GM19351 (cell line): Measurements from ENCODE around the gene PHPT1.
"Not testable (repeated sequence)": the region's sequence is repeated elsewhere in the genome, so short reads cannot be mapped to it uniquely, and the experiment has no call there.

Experiments used
- ATAC-seq: cut with Tn5 transposase; IDR thresholded peaks from one replicate; pipeline ENCODE4 v1.9.1; 2021; ENCODE audit warnings: mild to moderate bottlenecking, moderate library complexity; ENCODE audit not compliant: unreplicated experiment

PHPT1 gene

DNA sequence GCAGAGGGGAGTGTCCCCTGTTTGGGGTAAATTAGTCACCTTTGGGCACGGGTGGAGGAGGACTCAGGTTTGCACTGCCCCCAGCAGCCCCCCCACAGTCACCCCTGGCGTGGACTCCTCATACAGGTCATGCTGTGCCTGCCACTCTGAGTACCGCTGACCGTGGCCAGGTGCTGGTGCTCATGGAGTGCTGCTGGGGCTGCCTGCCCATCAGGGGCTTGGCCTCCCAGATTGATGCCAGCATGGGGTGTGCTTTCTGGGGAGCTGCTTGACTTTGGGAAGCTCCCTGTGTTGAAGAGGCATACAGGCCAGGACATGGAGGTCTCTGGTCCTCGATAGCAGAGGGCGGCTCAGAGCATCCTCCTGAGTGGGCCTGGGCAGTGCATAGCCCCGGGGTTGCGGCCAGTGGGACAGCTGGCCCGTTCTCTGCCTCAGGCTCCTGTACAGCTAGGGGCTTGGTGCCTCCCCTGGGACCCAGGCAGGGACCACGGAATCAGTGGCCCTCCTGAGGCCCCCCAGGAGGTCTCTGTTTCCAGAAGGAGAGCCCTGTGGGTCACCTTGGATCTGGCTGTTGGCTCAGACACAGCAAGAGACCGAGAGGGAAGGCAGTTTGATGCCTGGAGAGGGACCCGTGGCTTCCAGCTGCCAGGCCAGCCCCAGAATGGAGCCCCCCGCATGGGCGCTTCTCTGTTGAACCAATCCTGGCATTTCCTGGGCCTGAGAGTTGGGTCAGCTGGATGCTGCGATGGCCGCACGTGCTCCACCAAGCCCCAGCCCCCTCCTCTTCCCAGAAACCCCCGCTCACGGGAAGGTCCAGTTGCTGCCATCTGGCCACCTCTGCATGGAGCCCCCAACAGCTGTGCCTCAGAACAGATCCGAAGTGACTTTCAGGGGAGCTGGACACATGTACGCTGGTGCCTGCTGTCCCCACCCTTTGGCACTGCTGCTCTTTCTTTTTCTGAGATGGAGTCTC, 13.0 kb upstream of the PHPT1 start:
- ATAC-seq: no peak

DNA sequence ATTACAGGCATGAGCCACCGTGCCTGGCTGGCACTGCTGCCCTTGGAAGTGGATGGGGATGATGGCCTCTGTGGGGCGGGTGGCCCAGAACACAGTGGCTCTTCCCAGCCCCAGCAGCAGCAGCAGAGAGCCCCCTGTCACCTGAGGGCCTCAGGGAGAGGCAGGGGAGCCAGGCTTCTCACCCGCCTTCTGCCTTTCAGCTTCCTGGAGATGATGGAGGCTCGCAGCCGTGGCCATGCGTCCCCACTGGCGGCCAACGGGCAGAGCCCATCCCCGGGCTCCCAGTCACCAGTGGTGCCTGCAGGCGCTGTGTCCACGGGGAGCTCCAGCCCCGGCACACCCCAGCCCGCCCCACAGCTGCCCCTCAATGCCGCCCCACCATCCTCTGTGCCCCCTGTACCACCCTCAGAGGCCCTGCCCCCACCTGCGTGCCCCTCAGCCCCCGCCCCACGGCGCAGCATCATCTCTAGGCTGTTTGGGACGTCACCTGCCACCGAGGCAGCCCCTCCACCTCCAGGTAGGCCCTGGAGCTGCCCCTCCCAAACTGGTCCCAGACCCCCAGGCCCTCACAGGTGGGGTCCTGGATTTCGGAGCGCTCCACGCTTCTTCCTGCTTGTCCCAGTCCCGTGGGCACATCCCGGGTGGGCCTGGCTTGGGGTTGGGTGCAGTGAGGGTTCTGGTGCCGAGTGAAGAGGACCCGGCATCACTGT, 11.9 kb upstream of the PHPT1 start:
- ATAC-seq: no peak

DNA sequence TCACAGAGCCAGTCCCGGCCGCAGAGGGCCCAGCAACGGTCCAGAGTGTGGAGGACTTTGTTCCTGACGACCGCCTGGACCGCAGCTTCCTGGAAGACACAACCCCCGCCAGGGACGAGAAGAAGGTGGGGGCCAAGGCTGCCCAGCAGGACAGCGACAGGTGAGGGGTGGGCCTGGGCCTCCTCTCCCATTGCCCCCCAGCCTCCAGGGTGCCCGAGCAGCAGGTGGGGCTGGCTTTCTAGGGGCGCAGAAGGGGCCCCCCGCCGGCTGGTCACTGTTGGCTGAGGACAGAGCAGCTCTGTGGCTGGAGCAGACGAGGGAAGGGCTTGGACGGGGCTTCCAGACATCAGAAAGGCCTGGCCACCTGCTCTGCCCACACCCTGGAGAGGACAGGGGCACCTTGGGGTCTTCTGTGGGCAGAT, 11.3 kb upstream of the PHPT1 start:
- not testable (repeated sequence) for ATAC-seq

DNA sequence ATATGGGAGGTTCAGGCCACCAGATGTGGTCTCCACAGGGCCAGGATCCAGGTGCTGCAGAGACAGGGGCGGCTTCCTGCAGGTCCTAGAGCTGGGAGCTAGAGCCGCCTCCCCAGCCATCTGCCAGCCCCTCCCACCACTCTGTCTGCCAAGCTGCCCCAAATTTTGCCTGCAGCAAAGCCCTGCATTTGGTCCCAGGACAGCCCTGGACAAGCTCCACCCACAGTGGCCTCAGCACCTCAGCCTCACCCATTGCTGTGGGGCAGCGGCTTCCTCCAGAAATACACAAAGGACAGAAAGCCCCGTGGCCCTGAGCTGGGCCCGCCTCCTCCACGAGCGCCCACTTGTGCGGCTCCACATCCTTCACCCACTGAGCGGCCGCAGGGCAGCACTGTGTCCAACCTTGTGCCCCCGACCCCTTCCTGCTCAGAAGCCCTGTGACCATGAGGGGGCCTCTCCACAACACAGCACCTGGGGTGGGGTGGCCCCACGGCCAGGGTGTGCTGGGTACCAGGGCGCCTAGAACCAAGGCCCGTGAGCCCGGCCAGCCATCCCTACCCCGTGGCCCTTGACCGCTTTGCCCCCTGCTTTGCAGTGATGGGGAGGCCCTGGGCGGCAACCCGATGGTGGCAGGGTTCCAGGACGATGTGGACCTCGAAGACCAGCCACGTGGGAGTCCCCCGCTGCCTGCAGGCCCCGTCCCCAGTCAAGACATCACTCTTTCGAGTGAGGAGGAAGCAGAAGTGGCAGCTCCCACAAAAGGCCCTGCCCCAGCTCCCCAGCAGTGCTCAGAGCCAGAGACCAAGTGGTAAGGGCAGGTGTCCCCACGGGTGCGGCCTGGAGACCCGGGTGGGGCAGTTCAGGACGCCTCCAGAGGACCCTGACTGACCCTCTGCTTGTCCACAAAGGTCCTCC, 10.6 kb upstream of the PHPT1 start:
- no peak for ATAC-seq

DNA sequence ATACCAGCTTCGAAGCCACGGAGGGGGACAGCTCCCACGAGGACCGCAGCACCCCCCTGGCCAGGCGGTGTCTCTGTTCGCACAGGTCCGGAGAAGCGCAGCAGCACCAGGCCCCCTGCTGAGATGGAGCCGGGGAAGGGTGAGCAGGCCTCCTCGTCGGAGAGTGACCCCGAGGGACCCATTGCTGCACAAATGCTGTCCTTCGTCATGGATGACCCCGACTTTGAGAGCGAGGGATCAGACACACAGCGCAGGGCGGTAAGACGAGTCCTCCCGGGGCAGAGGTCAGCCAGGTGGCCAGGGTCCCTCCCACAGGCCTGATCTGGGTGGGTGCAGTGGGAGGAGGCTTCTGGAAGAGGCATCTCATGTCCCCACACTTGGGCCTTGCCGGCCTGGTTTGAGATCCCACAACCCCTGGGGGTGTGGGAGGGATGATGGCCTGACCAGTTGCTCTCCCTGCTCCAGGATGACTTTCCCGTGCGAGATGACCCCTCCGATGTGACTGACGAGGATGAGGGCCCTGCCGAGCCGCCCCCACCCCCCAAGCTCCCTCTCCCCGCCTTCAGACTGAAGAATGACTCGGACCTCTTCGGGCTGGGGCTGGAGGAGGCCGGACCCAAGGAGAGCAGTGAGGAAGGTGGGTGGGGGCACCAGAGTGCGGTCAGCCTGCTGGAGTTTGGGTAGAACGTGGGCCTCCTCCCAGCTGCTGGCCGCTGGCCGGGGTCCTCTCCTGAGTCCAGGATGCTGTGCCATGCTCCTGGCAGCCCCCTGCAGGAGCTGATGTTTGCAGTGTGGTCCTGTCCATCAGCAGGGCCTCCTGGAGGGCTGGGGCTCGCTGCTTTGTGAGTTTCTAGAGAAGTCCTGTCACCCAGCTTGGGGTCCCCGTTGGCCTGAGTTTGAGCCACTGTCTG, 9.7 kb upstream of the PHPT1 start:
- no peak for ATAC-seq

DNA sequence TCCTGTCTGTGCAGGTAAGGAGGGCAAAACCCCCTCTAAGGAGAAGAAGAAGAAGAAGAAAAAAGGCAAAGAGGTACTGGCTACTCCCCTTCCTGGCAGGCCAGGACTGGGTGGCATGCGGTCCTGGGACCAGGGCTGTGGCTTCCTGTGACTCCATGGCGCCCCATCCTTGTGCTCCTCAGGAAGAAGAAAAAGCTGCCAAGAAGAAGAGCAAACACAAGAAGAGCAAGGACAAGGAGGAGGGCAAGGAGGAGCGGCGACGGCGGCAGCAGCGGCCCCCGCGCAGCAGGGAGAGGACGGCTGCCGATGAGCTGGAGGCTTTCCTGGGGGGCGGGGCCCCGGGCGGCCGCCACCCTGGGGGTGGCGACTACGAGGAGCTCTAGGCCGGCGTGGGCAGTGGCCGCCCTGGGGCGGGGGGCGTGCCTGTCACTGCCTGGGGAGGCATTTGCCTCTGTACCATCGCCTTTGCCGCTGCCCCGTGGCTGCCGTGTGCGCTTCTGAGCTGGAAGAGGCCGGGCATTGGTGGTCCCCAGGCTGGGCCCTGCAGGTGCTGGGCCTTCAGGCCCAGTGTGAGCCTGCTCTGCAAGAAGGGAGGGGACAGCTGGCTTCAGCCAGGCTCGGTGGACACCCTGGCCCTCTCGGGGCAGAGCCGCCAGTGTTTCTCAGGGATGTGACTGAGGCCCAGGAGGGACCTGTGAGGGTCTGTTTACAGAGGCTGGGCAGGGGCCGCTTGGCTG, 8.9 kb upstream of the PHPT1 start:
- ATAC-seq: no peak

DNA sequence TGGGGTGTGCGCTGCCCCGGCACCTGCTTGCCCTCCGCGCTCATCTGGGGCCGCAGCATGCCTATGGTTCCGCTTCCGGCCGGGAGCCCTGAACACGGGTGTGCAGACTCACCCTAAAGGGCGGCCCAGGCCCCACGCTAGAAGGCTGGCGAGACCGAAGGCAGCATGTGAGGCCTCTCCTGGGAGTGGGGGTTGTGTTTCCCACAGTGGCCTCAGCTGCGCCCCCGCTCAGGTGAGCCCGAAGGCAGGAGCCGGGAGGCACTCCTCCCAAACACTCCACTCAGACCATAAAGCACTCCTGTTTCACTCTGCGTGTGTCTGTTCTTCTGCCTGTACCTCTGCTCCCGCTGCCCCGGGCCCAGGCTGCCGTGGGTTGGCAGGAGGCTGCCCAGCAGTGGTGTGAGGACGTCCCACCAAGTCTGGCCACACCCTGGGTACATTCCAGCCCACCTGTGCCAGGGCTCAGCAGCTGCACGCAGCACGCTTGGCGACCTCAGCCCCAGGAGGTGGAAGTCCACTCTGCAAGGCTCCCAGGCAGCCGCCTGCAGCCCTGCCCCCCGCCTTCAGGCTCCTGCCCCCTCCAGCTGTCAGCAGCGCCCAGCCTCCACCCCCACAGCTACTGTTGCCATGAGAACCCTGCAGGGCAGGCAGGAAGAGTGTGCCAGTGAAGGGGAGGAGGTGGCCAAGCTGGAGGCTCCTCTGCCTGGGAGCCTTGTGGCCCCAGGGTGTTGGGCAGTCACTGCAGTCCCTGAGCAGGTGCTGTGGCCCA, 8.1 kb upstream of the PHPT1 start:
- ATAC-seq: no peak

DNA sequence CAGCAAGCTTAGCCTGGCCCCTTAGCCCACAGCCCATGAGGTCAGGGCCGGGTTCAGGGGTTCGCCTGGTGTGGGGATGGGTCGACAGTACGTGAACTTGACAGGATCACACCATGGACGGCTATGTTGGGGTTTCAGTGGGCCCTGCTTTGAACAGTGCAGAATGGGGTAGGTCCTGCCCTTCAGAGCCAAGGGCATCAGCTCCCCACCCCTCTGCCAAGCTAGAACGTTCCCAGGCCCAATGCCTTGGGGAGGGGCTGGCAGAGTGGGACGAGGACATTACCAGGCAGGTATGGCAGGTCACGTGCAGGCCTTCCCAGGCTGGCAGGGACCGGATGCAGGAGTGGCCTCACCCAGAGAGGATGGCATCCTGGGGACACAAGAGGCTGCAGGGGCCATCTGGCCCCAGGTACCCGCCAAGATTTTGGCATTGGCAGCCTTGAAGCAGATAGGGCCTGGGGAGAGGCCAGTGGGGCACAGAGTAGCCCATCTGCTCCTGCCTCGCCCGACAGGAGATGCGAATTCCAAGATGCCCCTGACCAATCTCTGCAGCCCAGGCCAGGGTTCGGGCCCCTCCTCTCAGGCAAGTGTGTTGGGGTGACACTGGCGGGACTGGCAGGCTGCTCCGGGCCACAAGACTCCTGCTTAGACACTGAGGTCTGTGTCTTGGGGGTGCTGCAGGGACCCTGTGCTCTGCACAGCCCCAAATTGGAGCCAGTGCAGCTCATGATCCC, 7.4 kb upstream of the PHPT1 start:
- ATAC-seq: not testable (repeated sequence)

DNA sequence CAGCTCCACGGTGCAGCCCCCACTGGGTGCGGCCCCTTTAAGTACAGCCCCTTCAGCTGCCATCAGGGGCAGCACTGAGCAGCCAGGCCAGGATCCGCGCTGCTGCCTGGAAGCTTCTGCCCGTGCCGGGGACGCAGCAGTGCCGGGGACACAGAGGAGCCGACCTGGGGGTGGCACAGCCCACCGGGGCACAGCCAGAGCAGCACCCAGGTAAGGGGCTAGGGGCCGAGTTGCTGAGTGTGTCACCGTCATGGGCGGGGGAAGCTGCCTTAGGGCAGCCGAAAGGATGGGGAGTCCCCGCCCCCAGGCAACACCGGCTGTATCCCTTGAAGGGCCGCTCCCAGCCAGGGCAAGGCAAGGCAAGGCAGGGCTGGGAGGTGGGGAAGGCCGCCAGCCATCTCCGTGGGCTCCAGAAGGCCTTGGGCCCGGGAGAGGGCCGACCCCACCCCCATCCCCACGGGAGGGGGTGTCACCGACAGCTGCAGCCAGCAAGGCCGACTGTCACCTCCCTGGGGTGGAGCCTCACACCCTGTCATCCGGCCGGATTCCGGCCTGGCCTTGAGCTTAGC, 6.7 kb upstream of the PHPT1 start, which contains the start of gene AJM1:
TSS of gene AJM1 (plus strand) at position 99 of the 569 bp plus-strand sequence. CDS start 1,937 bp downstream, outside the sequence.
- peak; percentile 80 for ATAC-seq

DNA sequence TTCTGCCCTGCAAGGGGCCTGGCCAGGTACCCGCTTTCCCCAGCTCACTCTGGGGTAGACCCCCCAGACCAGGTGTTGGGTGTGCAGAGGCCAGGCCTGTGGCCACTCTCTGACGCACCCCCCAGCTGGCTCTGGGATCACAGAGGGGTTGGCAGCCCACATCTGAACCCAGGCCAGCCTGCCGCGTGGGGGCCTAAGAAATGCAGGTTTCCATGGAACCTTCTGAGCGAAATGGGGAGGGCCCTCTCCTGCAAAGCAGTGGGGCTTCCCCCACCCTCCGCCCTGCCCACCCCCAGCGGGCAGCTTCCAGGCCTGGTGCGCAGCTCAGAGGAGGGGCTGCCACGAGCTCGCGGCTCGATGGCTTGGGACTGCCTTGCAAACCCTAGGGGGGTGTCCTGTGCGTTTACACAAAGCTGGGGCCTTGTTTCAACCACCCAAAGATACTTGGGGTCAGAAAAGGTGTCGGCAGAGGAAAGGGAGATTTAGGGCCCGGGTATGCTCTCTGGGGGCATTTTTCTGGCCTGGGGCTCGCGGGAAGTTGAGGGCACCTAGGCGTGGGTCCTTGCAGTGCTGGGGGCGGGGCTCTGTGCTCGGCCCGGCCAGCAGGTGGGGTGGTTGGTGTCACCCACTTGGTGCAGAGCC, 5.9 kb upstream of the PHPT1 start:
- ATAC-seq: not testable (repeated sequence)

DNA sequence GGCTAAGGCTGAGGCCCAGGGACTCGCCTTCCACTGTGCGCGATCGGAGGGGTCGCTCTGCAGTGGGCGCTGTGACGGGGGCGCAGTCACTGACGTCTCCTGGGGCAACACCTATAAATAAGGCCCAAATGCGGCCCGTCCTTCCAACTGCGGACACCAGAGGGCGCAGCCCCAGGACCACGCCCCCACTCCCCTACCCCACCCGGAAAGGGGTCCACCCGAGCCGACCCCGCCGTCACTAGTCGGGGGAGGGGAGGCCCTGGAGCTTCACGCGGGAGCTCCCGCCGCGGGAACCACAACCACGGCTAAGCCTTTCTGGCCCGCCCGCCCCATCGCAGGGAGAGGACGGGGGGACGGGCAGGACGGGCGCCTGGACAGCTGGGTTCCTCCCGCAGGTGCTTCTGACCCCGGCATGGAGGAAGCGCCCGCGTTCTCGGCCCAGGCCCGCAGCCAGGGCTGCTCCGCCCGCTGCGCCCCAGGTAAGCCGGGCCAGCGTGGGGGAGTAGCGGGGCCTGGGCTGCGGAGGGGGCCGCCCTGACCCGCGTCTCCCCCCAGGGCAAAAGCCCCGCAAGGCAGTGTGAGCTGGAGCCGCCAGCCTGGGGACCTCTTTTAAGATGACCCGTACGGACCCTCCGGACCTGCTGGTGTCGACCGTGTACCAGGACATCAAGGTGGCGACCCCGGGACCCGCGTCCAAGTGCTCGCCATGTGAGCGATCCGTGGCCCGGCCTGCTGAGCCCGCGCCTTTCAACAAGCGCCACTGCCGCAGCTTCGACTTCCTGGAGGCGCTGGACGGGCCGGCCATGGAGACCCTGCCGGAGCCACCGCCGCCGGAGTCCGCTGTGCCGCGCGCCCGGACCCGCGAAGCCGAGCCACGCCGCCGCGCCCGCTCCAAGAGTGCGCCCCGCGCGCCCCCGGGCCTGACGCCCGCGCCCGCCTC, 5.1 kb upstream of the PHPT1 start:
- ATAC-seq: not testable (repeated sequence)

DNA sequence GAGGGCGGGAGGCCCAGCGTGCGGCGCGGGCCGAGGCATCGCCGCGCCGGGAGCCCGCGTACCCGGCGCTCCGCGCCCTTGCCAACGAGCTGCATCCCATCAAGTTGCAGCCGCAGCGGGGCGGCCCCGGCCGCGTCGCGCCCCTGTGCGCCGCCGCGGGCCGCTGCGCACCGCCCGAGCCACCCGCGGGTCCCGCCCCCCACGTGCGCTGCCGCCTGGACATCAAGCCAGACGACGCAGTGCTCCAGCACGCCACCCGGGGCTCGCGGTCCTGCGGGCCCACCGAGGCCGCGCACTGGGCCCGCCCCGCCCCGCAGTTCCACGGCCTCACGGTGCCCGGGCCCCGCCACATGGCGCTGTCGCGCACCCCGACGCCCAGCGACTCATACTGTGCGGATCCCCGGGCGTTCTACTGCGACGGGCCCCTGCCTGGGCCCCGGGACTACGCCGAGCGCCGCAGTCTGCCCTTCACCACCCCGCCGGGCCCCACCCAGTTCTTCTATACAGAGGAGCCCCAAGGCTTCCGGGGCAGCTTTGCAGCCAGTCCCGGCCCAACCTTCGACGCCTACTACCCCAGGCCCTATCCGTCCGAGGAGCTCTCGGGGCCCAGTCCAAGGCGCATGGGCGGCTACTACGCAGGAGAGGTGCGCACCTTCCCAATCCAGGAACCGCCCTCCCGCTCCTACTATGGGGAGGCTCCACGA, 4.3 kb upstream of the PHPT1 start:
- no peak for ATAC-seq

DNA sequence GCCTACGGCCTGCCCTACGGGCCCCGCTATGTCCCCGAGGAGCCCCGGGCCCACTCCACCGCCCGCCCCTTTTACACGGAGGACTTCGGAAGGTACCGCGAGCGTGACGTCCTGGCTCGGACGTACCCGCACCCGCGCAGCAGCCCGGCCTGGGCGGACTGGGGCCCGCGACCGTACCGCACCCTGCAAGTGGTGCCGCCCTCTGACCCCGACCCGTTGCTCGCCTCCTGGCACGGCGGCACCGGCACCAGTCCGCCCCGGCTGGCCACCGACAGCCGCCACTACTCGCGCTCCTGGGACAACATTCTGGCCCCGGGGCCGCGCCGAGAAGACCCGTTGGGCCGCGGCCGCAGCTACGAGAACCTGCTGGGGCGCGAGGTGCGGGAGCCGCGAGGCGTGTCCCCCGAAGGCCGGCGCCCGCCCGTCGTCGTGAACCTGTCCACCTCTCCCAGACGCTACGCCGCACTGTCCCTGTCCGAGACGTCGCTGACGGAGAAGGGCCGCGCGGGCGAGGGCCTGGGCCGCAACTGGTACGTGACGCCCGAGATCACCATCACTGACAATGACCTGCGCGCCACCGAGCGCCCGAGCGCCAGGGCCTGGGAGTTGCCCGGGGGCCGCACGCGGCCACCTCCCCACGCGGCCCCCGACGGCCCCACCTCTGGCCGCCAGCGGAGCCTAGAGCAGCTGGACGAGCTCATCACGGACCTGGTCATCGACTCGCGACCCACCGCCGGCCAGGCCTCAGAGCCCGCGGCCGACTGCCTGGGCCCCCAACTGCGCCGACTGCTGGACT, 3.5 kb upstream of the PHPT1 start:
- no peak for ATAC-seq

DNA sequence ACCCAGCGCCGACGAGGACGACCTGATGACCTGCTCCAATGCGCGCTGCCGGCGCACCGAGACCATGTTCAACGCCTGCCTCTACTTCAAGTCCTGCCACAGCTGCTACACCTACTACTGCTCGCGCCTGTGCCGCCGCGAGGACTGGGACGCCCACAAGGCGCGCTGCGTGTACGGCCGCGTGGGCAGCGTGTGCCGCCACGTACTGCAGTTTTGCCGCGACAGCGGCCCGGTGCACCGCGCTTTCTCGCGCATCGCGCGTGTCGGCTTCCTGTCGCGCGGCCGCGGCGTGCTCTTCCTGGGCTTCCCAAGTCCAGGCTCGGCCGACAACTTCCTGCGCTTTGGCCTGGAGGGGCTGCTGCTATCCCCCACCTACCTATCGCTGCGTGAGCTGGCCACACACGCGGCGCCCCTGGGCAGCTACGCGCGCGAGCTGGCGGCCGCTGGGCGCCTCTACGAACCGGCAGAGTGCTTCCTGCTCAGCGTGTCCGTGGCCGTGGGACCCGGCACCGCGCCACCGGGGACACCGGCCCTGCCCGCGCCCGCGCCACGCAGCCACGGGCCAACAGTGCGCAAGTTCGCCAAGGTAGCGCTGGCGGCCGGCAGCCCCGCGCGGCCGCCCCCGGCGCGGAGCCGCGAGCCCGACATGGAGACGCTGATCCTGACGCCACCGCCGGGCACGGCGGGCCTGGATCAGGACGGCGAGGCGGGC, 2.7 kb upstream of the PHPT1 start:
- no peak for ATAC-seq
